ENCODE results near the gene KCNJ4. TPM values are rescaled to one million over a fixed set of nuclear protein-coding genes. Genes with fewer than 3 reads are reported as not detected.

Gene KCNJ4
- total RNA-seq, 1 experiment from 2014 or later = 0.92 TPM

DNA sequence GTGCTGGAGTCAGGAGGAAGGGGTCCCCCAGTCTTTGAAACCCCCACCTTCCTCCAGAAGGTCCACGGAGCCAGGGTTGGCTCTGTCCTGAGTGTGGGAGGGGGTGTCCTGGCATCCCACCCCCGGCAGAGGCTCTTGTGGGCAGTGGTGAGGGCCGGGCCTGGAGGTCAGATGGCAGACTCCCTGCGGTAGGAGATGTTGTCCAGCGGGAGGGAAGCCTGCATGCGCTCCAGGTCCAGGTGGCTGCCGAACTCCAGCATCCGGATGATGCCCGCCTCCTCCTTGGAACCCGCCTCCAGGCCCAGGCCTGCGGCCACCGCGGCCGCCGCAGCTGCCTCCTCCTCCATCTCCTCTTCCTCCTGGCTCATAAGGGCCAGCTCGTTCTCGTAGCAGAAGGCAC, 28.4 kb downstream of the KCNJ4 start:
- WGBS (ENCODE audit: extremely low coverage, insufficient read length, low lambda C conversion rate) = no CpG with 5 or more reads among the region's 17 CpGs
- no peak overlapping the region for H4K8ac ChIP-seq (replicated peaks; ENCODE audit: insufficient read length, low read depth, low read length)
- H3K79me2 ChIP-seq (ENCODE audit: insufficient read depth, low read length) = no peaks in the 10 kb centered on the region
- Mint-ChIP-seq H3K9me3 (no peaks in the 10 kb centered on the region), H3K4me1 (peaks cover 23 to 39% of the 10 kb centered on the region in 2 experiments), H3K4me3 (no peak overlapping the region), H3K36me3 (ENCODE audit: insufficient read depth in 1 of 3, low read depth in 3 of 3) (no peaks in the 10 kb centered on the region), H3K27me3 (ENCODE audit: low read depth) (no peaks in the 10 kb centered on the region), H3K27ac (no peak overlapping the region)
- no peaks in the 10 kb centered on the region for H3K23me2 ChIP-seq (ENCODE audit: insufficient read length, low read depth, low read length, poor library complexity, severe bottlenecking)
- H3K4ac ChIP-seq (ENCODE audit: low read depth, low read length) = no peak overlapping the region
- DNase-seq = no peak
- H3T11ph ChIP-seq (ENCODE audit: low read length) = no peak overlapping the region
- no peak overlapping the region for H2AK5ac ChIP-seq (ENCODE audit: insufficient read length, low read length)
- H3K27me3 ChIP-seq (ENCODE audit: insufficient read depth, low read length) = no peaks in the 10 kb centered on the region
- H3K14ac ChIP-seq (ENCODE audit: insufficient read depth, low read length) = no peak overlapping the region
- no peaks in the 10 kb centered on the region; the same call in 1 of the 2 replicates for H3K4me1 ChIP-seq (ENCODE audit: insufficient read depth, low read length)
- TF ChIP-seq, protein P1, sequence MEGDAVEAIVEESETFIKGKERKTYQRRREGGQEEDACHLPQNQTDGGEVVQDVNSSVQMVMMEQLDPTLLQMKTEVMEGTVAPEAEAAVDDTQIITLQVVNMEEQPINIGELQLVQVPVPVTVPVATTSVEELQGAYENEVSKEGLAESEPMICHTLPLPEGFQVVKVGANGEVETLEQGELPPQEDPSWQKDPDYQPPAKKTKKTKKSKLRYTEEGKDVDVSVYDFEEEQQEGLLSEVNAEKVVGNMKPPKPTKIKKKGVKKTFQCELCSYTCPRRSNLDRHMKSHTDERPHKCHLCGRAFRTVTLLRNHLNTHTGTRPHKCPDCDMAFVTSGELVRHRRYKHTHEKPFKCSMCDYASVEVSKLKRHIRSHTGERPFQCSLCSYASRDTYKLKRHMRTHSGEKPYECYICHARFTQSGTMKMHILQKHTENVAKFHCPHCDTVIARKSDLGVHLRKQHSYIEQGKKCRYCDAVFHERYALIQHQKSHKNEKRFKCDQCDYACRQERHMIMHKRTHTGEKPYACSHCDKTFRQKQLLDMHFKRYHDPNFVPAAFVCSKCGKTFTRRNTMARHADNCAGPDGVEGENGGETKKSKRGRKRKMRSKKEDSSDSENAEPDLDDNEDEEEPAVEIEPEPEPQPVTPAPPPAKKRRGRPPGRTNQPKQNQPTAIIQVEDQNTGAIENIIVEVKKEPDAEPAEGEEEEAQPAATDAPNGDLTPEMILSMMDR (conservative IDR thresholded peaks at IDR 0.05) = no peak
- no peaks in the 10 kb centered on the region for H3K9me3 ChIP-seq (ENCODE audit: control insufficient read depth, low read depth, low read length)
- H3K56ac ChIP-seq (ENCODE audit: insufficient read length, low read depth, low read length) = no peak overlapping the region
- H3K27ac ChIP-seq (ENCODE audit: insufficient read length, low read depth, low read length) = no peak overlapping the region
- H4K5ac ChIP-seq (ENCODE audit: insufficient read length, low read depth, low read length) = no peak overlapping the region
- H3K23ac ChIP-seq (ENCODE audit: insufficient read length, low read depth, low read length) = no peak overlapping the region
- no peak overlapping the region for H3K4me2 ChIP-seq (ENCODE audit: insufficient read depth, insufficient read length, low read length)
- no peak overlapping the region for H2AFZ ChIP-seq (ENCODE audit: low read length)
- no peaks in the 10 kb centered on the region for H3K79me1 ChIP-seq (ENCODE audit: insufficient read depth, low read depth, low read length, poor library complexity, severe bottlenecking)
- no peak overlapping the region for H2BK20ac ChIP-seq (ENCODE audit: low read depth, low read length, poor library complexity, severe bottlenecking)
- no peaks in the 10 kb centered on the region for H4K20me1 ChIP-seq (ENCODE audit: control insufficient read depth, insufficient read depth, insufficient read length)
- H2BK15ac ChIP-seq (ENCODE audit: low read depth, low read length) = no peak overlapping the region
- no peak overlapping the region for H2BK12ac ChIP-seq (ENCODE audit: insufficient read length, low read depth, low read length)
- H3K9ac ChIP-seq (ENCODE audit: extremely low read depth, insufficient read length, low read length) = no peak overlapping the region
- H2BK120ac ChIP-seq (ENCODE audit: low read depth, low read length, poor library complexity, severe bottlenecking) = no peak overlapping the region
- no peak overlapping the region for H2BK5ac ChIP-seq (ENCODE audit: insufficient read length, low read length)
- H3K18ac ChIP-seq (ENCODE audit: insufficient read length, low read depth, low read length) = no peak overlapping the region
- H4K91ac ChIP-seq (ENCODE audit: insufficient read length, low read depth, low read length) = no peak overlapping the region

All from H9 (cell line).